Ectodermal cell (in vitro differentiated cells): Measurements from ENCODE around the gene SF1.

Experiments
- H3K27ac ChIP-seq: 2 replicates; pipeline ENCODE4 v1.7.0; 2013; ENCODE audit warnings: mild to moderate bottlenecking, low read depth, low read length; ENCODE audit not compliant: insufficient read depth, poor library complexity, severe bottlenecking
- H3K27me3 ChIP-seq: 2 replicates; pipeline ENCODE4 v1.7.0; 2013; ENCODE audit warnings: mild to moderate bottlenecking, low read length; ENCODE audit not compliant: insufficient read depth, control insufficient read depth, poor library complexity, severe bottlenecking
- H3K36me3 ChIP-seq: one replicate; pipeline ENCODE4 v1.7.0; 2013; ENCODE audit warnings: low read length; ENCODE audit not compliant: control insufficient read depth, insufficient read depth
- H3K4me1 ChIP-seq: one replicate; pipeline ENCODE4 v1.7.0; 2013; ENCODE audit warnings: low read length; ENCODE audit not compliant: control insufficient read depth, insufficient read depth
- H3K4me3 ChIP-seq: 2 replicates; pipeline ENCODE4 v1.7.0; 2013; ENCODE audit warnings: low read depth, low read length, control low read depth; ENCODE audit not compliant: insufficient read depth
- H3K9me3 ChIP-seq: 2 replicates; pipeline ENCODE4 v1.7.0; 2013; ENCODE audit warnings: mild to moderate bottlenecking, low read length, moderate library complexity; ENCODE audit not compliant: control insufficient read depth
- WGBS, 2 experiments: methylation state at CpG; one replicate each; pipeline ENCODE4 v1.1.7; 2013; ENCODE audit warnings: missing lambda C conversion rate in 2 of 2; 5-methylcytosine and 5-hydroxymethylcytosine counted together

The SF1 gene

DNA sequence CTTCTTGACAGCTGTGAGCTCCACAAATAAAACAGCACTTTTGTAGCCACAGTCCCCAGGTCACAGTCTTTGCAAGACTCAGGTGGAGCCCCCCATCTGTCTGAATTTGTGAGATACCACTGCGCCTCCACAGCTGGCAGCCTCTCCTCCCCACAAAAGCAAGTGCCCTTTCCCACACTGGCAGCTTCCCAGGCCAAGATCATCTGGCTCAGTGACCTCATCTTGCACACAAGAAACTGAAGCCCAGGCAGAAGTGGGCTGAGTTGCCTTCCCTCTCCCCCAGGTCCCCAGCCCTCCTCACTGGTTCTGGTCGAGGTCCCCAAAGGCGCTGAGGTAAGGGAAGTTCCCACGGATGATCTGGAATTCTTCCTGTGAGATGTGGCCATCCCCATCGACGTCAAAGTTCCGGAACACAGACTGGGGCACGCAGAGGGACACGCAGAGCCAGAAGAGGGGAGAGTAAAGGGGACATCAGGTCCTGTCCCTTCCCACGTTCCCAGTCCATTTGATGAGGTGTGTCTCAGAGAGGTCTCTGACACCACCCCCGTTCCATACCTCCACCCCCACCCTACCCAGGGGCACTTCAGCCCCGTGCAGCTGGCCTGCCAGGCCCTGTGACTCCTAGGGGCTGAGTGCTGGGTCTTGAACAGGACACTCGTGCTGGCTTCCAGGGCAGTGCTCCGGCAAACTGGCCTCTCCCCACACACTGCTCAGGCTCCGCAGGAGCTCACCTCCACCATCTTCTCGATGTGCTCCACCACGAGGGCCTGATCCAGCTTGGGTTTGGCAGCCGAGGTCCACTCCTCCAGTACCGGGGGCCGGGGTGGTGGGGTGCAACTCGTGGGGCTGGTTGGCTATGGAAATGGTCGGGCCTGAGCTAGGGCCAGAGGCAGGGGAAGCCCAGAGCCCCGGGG lies 43.3 kb downstream of the SF1 start:
- no peak overlapping the region for H3K4me3 ChIP-seq
- H3K4me1 ChIP-seq: no peaks in the 10 kb centered on the region
- no peaks in the 10 kb centered on the region for H3K36me3 ChIP-seq
- WGBS, 2 experiments: 90 to 92% methylated on average over 23 of the region's 23 CpGs
- H3K9me3 ChIP-seq: no peaks in the 10 kb centered on the region
- peaks cover 3% of the 10 kb centered on the region for H3K27me3 ChIP-seq
- no peak overlapping the region for H3K27ac ChIP-seq

DNA sequence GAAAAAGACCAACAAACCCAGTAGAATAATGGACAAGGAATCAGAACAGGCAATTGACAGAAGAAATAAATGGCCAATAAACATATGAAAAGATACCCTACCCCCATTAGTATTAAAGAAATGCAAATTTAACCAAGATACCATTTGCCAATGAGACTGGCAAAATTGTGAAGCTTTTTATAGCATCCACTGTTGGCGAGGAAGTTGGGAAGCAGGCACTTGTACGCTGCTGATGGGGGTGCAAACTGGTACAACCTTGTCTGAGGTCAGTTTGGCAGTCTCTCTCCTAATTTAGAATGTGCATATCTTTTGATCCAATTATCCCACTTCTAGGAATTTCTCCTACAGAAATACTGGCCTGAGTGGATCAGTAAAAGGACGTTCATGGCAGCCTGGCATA lies 46.7 kb downstream of the SF1 start:
- Histone ChIP-seq H3K9me3 (no peaks in the 10 kb centered on the region), H3K4me3 (no peak overlapping the region), H3K27me3 (no peaks in the 10 kb centered on the region), H3K4me1 (peaks cover 2% of the 10 kb centered on the region), H3K36me3 (no peaks in the 10 kb centered on the region), H3K27ac (no peak overlapping the region)
- WGBS, 2 experiments: 94 to 95% methylated on average over 3 of the region's 3 CpGs

DNA sequence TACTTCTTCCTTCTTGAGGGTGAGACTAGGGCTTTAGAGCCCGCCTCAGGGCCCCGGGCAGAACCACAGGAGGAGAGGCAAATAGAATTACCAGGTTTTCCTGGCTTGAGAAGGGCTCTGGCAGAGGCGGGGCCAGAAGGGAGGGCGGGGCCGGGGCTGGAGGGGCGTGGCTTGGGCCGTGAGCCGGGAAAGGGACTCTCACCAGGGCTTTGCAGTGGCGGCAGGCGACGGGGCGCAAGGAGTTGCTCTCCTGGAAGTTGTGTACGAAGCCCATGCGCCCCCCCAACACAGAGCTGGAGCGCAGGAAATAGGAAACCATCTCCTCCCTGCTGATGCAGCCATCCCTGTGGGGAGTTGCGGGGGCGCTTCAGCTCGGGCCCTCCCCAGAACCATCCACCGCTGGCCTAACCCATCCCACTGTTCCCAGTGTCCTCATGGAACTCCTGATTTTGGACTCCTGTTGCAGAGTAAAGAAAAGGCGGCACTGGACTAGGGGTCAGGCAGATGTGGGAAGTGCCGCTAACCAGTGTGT lies 48.4 kb downstream of the SF1 start:
- 27 to 28% methylated on average over 21 of the region's 21 CpGs for WGBS, 2 experiments
- Histone ChIP-seq H3K4me3 (no peak overlapping the region), H3K4me1 (peaks cover 18% of the 10 kb centered on the region)

DNA sequence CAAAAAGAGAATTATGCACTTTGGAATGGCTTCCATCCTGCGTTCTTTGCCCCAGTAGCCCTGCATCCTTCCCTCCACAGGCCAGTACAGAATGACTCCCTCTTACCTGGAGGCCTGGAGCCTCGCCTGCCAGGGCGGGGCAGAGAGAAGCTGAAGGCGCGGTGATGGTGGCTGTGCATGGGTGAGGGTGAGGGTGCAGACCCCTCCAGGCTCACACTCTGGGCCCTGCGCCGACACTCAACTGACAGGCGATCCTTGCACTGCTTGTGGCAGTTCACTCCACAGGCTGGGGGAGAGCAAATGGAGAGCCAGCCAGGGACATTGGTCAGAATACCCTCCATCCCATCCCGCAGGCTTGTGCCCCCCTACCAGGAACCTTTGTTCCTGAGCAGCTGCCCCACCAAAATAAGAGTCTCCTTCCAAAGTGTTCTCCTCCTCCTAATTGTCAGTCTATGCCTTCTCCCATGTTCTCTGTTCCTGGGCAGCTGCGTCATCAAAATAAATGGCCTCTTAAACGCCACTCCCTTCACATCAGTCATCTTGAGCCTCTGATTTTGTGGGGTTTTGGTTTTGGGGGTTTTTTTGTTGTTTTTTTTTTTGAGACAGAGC lies 49.5 kb downstream of the SF1 start:
- H3K27ac ChIP-seq: no peak overlapping the region
- H3K4me1 ChIP-seq: peaks cover 18% of the 10 kb centered on the region
- H3K9me3 ChIP-seq: no peaks in the 10 kb centered on the region
- no peaks in the 10 kb centered on the region for H3K36me3 ChIP-seq
- no peaks in the 10 kb centered on the region for H3K27me3 ChIP-seq
- H3K4me3 ChIP-seq: no peak overlapping the region
- WGBS, 2 experiments: 91 to 94% methylated on average over 10 to 11 of the region's 11 CpGs

More for the DNA sequence above, 48.4 kb downstream of the SF1 start:
- Histone ChIP-seq H3K27ac (no peak overlapping the region), H3K27me3 (no peaks in the 10 kb centered on the region), H3K9me3 (no peaks in the 10 kb centered on the region), H3K36me3 (no peaks in the 10 kb centered on the region)

DNA sequence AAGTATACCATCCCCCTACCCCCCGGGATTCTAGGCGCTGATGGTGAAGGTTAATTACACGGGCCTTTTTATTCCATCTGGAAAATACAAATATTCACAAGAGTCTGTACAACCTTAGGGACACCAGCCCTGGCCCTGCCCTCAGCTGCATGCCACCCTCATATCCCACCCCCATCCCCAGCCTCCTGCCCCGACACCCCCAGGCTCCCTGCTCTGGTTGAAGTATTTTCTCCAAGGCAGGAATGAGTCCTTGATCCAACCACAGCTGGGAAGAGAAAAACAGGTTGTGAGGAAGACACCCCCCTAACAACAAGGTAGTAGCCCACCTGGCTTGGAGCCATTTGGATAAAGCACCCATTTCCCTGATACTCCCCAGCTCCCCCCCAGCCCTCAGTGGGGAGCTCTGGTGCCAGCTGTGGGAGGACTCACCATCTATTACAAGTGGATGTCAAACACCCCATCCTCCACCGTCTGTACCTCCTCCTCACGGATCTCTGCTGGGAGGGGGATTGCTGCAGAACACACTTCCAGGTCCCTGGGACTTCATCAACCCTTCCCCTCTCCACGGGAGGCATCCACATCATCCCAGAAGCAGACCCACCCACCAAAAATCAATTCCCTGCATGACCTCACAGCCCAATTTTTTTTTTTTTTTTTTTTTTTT lies 51.3 kb downstream of the SF1 start:
- Histone ChIP-seq H3K4me1 (peaks cover 18% of the 10 kb centered on the region), H3K27me3 (peaks cover 7% of the 10 kb centered on the region), H3K27ac (no peak overlapping the region), H3K9me3 (no peaks in the 10 kb centered on the region), H3K4me3 (no peak overlapping the region), H3K36me3 (no peaks in the 10 kb centered on the region)
- WGBS, 2 experiments: 75 to 85% methylated on average over 7 of the region's 7 CpGs

DNA sequence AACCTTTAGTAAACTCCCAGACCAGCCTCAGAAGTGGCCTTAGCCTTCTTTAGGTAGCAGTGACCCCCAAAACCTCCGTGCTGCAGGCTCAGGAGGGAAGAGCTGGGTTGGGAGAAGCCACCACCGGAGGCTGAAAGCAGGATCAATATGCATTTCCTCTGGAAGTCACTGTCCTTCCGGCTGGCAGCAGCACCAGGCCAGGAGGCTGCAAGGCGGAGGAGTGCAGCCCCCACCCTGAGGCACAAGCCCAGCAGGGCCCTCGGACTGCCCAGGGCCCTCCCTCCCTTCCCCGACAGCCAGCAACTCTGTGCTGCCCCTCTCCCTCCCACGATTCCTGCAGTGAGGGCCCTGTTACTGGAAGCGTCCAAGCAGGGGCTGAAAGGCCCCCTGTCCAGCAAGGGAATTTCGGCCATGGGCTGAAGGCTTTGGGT lies 52.1 kb downstream of the SF1 start:
- no peak overlapping the region for H3K27ac ChIP-seq
- H3K9me3 ChIP-seq: no peaks in the 10 kb centered on the region
- H3K4me1 ChIP-seq: peaks cover 18% of the 10 kb centered on the region
- H3K27me3 ChIP-seq: peaks cover 15% of the 10 kb centered on the region
- no peak overlapping the region for H3K4me3 ChIP-seq
- no peaks in the 10 kb centered on the region for H3K36me3 ChIP-seq
- 25 to 26% methylated on average over 9 of the region's 9 CpGs for WGBS, 2 experiments

DNA sequence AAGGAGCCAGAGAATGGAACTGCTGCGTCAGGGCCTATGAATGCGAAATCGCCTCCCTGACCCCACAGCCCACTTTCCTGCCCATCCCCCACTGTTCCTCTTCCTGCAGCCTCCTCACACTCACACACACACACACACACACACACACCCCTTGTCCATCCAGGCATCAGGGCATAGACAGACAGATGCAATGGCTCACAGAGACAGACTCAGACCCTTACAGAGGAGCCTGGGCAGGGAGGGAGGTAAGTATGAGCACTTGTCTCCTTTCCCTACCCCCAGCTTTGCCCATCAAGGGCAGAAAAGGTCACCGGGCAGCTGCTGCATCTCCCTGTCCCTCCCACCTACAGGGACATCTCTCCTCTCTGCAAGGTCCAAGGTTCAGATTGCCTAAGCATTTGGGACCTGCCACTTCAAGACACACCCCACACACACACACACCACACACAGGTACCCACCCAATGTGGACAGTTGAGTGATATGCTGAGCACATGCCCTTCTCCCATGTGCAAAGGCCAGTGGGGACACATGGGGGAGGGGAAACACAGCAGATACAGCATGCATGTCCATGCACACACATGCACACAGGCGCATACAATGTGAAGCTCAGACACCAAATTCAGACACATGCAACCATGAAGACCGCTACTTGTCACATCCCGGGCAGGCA lies 53.3 kb downstream of the SF1 start:
- no peaks in the 10 kb centered on the region for H3K9me3 ChIP-seq
- H3K36me3 ChIP-seq: no peaks in the 10 kb centered on the region
- H3K27me3 ChIP-seq: peaks cover 27% of the 10 kb centered on the region
- WGBS, 2 experiments: 75 to 83% methylated on average over 7 of the region's 7 CpGs
- peaks cover 18% of the 10 kb centered on the region for H3K4me1 ChIP-seq
- no peak overlapping the region for H3K4me3 ChIP-seq
- H3K27ac ChIP-seq: no peak overlapping the region

DNA sequence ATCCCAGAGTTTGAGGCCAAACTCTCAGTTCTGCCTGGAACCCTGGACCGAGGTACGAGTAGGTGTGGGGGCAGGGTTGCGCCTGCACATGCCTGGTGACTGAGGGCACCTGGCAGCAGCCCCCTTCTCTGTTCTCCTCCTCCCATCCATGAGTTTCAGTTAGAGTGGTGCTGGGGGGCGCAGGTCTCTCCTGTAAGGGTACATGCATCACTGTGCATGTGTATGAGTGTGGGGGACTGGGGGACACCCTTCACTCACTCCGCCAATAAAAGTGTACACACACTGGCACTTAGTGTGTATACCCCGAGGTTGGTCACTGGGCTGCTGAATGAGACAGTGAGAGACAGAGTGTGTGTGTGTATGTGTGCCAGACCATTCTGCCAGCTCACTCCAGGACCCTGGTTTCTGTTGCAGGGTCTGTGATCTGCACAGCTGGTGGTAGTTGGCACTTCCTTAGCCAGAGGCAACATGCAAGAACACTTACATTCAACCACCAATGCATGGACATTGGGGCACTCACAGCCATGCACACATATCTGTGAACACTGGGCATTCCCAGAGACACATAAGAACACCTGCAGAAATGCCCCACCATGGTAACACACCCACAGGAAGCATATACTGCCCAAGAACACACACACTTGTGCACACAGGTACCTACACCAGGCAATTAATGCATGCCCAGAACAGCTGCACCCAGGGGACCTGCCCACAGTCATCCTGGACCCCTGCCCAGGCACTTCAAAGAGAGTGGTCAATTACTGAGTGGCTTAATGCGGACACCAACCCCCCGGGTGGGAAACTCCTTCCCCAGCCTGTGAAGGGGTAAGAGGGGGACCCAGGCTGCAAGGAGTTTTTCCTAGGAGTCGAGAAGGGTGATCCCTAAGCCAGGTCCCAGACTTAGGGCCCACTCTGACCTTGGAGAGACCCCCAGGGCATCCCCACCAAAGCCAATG lies 54.2 kb downstream of the SF1 start:
- Histone ChIP-seq H3K4me3 (no peak overlapping the region), H3K27ac (no peak overlapping the region), H3K27me3 (peaks cover 30% of the 10 kb centered on the region), H3K4me1 (peaks cover 18% of the 10 kb centered on the region), H3K36me3 (no peaks in the 10 kb centered on the region), H3K9me3 (no peaks in the 10 kb centered on the region)
- 74 to 79% methylated on average over 9 of the region's 9 CpGs for WGBS, 2 experiments
